ENCODE measurements around the gene FAM219A. TPM values are rescaled to one million over a fixed set of nuclear protein-coding genes. Genes with fewer than 3 reads are reported as not detected.

The FAM219A gene
- total RNA-seq, 4 donors from 2014 or later = 6.6 to 14.3 (median 10.5) TPM

DNA sequence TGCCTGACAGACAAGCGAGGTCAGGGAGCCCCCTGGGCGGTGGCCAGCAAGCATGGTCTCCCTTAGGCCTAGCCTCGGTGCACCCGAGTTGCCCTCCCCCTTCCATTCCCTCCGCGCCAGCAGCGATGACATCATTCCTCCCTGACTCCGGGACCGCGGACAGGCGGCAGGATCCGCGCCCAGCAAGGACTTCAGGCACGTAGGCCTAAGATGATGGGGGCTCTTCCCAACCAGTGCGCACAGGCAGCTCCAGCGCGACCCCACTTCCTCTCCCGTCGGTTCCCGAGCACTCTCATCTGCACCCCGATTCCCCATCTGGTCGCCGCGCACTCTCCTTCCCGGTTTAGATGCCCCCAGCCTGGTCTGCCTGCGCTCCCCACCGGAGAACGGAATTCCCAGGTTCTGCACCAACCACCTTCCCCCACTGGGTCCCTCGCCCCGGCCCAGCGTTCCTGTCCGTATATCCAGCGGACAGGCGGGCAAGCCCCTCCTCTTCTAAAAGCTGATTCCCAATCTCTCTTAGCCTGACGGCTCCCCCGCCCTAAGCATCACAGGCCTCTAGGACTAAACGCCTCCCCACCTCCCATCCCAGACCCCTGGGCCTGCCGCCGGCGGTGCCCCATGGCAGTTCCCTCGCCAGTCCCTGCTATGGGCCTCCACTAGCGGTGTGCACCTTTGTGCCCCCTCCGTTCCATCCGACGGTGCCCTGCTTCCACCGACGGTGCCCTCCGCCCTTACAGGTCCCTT, 931 bp downstream of the FAM219A start:
- WGBS, 2 donors = 9 to 13% methylated on average over 42 to 44 of the region's 48 CpGs
- Histone ChIP-seq H3K4me3 (replicated peaks in 1 of 3) (peak overlapping the region; percentile 29 to 80 (median 44)), H3K4me1 (peaks cover 20 to 37% of the 10 kb centered on the region in 2 donors), H3K9me3 (no peaks in the 10 kb centered on the region), H3K36me3 (no peaks in the 10 kb centered on the region), H3K27ac (peak overlapping the region in 2 of 3 donors; percentile 27 to 48), H3K27me3 (no peaks in the 10 kb centered on the region)
- DNase-seq = peak; percentile 57
- intact Hi-C loops (cut with DNase I) = loop anchor here (5.0 kb wide), 1 partner anchor 80 kb away; the partner anchor contains the start of gene MYORG
- peak in 1 of 2 donors; percentile 38 for TF ChIP-seq POLR2A (IDR thresholded peaks at IDR 0.05)
- TF ChIP-seq, protein P1, sequence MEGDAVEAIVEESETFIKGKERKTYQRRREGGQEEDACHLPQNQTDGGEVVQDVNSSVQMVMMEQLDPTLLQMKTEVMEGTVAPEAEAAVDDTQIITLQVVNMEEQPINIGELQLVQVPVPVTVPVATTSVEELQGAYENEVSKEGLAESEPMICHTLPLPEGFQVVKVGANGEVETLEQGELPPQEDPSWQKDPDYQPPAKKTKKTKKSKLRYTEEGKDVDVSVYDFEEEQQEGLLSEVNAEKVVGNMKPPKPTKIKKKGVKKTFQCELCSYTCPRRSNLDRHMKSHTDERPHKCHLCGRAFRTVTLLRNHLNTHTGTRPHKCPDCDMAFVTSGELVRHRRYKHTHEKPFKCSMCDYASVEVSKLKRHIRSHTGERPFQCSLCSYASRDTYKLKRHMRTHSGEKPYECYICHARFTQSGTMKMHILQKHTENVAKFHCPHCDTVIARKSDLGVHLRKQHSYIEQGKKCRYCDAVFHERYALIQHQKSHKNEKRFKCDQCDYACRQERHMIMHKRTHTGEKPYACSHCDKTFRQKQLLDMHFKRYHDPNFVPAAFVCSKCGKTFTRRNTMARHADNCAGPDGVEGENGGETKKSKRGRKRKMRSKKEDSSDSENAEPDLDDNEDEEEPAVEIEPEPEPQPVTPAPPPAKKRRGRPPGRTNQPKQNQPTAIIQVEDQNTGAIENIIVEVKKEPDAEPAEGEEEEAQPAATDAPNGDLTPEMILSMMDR (IDR thresholded peaks at IDR 0.05) = no peak

DNA sequence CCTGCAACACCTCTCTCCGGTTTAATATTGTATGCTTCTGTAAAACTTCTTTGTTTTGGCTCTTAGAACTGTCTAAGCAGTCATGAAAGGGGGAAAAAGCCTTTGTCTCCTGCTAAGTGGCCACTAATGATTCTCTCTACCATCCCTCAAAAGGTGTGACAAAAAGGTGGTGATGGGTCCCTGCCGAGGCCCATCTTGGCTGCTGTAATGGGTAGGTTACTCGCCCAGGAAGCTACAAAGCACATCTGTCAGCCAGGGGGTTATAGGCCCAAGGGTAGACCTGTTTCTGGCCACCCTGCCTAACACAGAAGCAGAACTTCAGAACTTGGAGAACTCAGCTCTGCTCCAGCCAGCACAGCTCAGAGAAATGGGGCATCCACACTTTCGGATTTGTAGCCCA, 1.6 kb downstream of the FAM219A start:
- Histone ChIP-seq H3K4me1 (peaks cover 23 to 44% of the 10 kb centered on the region in 2 donors), H3K27me3 (no peaks in the 10 kb centered on the region), H3K36me3 (no peaks in the 10 kb centered on the region), H3K27ac (peak overlapping the region in 2 of 3 donors; percentile 27 to 48), H3K4me3 (replicated peaks in 1 of 3) (peak overlapping the region in 1 of 3 donors; percentile 80), H3K9me3 (no peaks in the 10 kb centered on the region)
- no peak for DNase-seq
- WGBS, 2 donors = 70 to 75% methylated on average over 4 of the region's 4 CpGs
- TF ChIP-seq, protein P1 (IDR thresholded peaks at IDR 0.05) = no peak
- TF ChIP-seq POLR2A (IDR thresholded peaks at IDR 0.05) = no peak
- intact Hi-C loops (cut with DNase I) = loop anchor here (5.0 kb wide), 1 partner anchor 79 kb away; the partner anchor contains the start of gene MYORG

DNA sequence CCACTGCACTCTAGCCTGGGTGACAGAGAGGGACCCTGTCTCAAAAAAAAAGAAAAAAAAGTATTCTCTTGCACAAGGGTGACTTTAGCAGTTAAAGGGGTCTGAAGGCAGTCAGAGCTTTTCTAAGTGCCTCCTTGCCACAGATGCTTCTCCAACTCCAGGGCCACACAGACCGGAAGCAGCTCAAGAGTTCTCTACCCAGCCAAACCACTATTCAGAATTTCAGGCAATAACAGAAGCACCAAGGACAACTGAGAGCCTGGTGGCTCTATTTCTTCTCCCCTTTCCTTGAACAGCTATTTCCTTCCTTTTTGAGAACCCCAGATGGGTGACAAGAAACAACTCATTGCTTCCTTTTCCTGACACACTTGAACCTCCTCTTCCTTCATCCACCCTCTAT, 2.2 kb downstream of the FAM219A start:
- DNase-seq = no peak
- Histone ChIP-seq H3K4me3 (replicated peaks in 1 of 3) (no peak overlapping the region), H3K27ac (peak overlapping the region in 2 of 3 donors; percentile 27 to 48), H3K4me1 (peaks cover 23 to 46% of the 10 kb centered on the region in 2 donors), H3K36me3 (no peaks in the 10 kb centered on the region), H3K27me3 (no peaks in the 10 kb centered on the region), H3K9me3 (no peaks in the 10 kb centered on the region)
- no peak for TF ChIP-seq POLR2A (IDR thresholded peaks at IDR 0.05)
- TF ChIP-seq, protein P1 (IDR thresholded peaks at IDR 0.05) = no peak
- intact Hi-C loops (cut with DNase I) = loop anchor here (5.0 kb wide), 1 partner anchor 79 kb away; the partner anchor contains the start of gene MYORG
- WGBS, 2 donors = 80 to 89% methylated on average over 1 of the region's 1 CpG

DNA sequence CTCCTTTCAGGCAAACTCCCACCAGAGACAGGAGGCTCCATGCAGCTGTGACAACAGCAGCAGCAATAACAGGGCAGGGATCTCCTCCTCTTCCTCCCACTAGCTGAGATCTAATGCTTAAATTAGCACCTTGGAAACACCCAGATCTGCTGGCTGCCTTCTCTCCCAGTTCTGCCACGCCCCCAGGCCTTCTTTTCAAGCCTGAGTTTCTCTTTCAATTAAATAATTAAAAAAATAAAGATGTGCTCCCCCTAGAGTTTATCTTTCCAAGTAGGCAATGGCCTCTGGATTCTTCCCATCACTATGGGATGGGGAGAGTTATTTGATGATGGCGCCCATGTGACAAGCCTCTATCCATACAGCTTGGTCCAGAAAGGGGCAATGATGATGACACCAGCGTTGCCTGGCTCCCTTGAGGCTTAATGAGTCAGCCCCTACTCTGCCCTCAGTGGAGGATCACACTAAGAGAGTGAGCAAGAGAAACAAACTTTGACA, 3.8 kb downstream of the FAM219A start:
- Histone ChIP-seq H3K27ac (no peak overlapping the region), H3K36me3 (no peaks in the 10 kb centered on the region), H3K4me3 (replicated peaks in 1 of 3) (no peak overlapping the region), H3K27me3 (no peaks in the 10 kb centered on the region), H3K9me3 (no peaks in the 10 kb centered on the region), H3K4me1 (peaks cover 23 to 55% of the 10 kb centered on the region in 2 donors)
- DNase-seq = no peak
- intact Hi-C loops (cut with DNase I) = loop anchor here (5.0 kb wide), 1 partner anchor 77 kb away; the partner anchor contains the start of gene MYORG
- no peak for TF ChIP-seq POLR2A (IDR thresholded peaks at IDR 0.05)
- TF ChIP-seq, protein P1 (IDR thresholded peaks at IDR 0.05) = peak in 1 of 6 experiments; percentile 5
- WGBS, 2 donors = 66 to 74% methylated on average over 3 of the region's 3 CpGs

DNA sequence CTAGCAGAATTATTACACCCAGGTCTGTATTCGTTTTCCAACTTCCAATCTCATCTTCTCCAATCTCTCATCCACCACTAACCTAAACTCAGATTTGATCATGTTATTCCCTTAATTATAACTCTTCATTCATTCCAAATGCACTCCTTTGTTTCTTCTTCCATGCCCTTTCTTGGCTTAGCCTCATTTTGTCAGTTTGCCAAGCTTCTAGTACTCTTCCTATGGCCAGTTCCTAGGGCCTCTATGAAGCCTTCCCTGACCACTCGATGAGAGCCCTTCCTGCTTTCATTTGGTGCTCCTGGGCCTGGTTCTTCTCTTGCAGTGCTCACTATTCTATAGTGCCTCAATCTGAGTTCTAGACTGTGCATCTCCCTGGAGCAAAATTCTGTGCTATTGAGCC, 5.8 kb downstream of the FAM219A start:
- intact Hi-C loops (cut with DNase I) = no loop called here
- peaks cover 19 to 54% of the 10 kb centered on the region in 2 donors for H3K4me1 ChIP-seq
- WGBS, 2 donors = 59 to 60% methylated on average over 2 of the region's 2 CpGs
- H3K36me3 ChIP-seq = no peaks in the 10 kb centered on the region
- no peaks in the 10 kb centered on the region for H3K27me3 ChIP-seq
- no peak overlapping the region for H3K27ac ChIP-seq
- DNase-seq = peak; percentile 8 to 9
- H3K4me3 ChIP-seq (replicated peaks in 1 of 3) = no peak overlapping the region
- no peak for TF ChIP-seq POLR2A (IDR thresholded peaks at IDR 0.05)
- TF ChIP-seq, protein P1 (IDR thresholded peaks at IDR 0.05) = no peak
- no peaks in the 10 kb centered on the region for H3K9me3 ChIP-seq
